Measurements from ENCODE around the gene MED13. TPM values are rescaled to one million over a fixed set of nuclear protein-coding genes. Genes with fewer than 3 reads are reported as not detected.

Gene MED13
- total RNA-seq, 1 donor from 2014 or later = 54.8 TPM

- Mint-ChIP-seq H3K9me3 (no peaks in the 10 kb centered on the region), H3K4me3 (no peak overlapping the region), H3K27me3 (ENCODE audit: low read depth) (no peaks in the 10 kb centered on the region), H3K4me1 (no peaks in the 10 kb centered on the region), H3K36me3 (ENCODE audit: low read depth) (no peaks in the 10 kb centered on the region), H3K27ac (ENCODE audit: unreplicated experiment) (no peak overlapping the region)
- DNase-seq (ENCODE audit: low read depth, low spot score) = no peak
- TF ChIP-seq CTCF (conservative IDR thresholded peaks at IDR 0.05) = no peak
These were observed 28.4 kb upstream of the MED13 start for GRCh38 chr17:62093188-62094155.

- Mint-ChIP-seq H3K36me3 (ENCODE audit: low read depth) (no peaks in the 10 kb centered on the region), H3K4me1 (no peaks in the 10 kb centered on the region), H3K4me3 (no peak overlapping the region), H3K27ac (ENCODE audit: unreplicated experiment) (no peak overlapping the region), H3K27me3 (ENCODE audit: low read depth) (no peaks in the 10 kb centered on the region), H3K9me3 (no peaks in the 10 kb centered on the region)
- no peak for TF ChIP-seq CTCF (conservative IDR thresholded peaks at IDR 0.05)
- no peak for DNase-seq (ENCODE audit: low read depth, low spot score)
These were observed 27.7 kb upstream of the MED13 start for GRCh38 chr17:62092784-62093183.

GRCh38 chr17:62091804-62092203, 26.7 kb upstream of the MED13 start:
- Mint-ChIP-seq H3K36me3 (ENCODE audit: low read depth) (no peaks in the 10 kb centered on the region), H3K27ac (ENCODE audit: unreplicated experiment) (no peak overlapping the region), H3K27me3 (ENCODE audit: low read depth) (no peaks in the 10 kb centered on the region), H3K4me3 (no peak overlapping the region), H3K9me3 (no peaks in the 10 kb centered on the region), H3K4me1 (no peaks in the 10 kb centered on the region)
- no peak for TF ChIP-seq CTCF (conservative IDR thresholded peaks at IDR 0.05)
- DNase-seq (ENCODE audit: low read depth, low spot score) = no peak

GRCh38 chr17:62090868-62091267, 25.8 kb upstream of the MED13 start:
- Mint-ChIP-seq H3K9me3 (no peaks in the 10 kb centered on the region), H3K4me3 (no peak overlapping the region), H3K36me3 (ENCODE audit: low read depth) (no peaks in the 10 kb centered on the region), H3K4me1 (no peaks in the 10 kb centered on the region), H3K27ac (ENCODE audit: unreplicated experiment) (no peak overlapping the region), H3K27me3 (ENCODE audit: low read depth) (no peaks in the 10 kb centered on the region)
- DNase-seq (ENCODE audit: low read depth, low spot score) = no peak
- TF ChIP-seq CTCF (conservative IDR thresholded peaks at IDR 0.05) = no peak

- H3K27ac Mint-ChIP-seq (ENCODE audit: unreplicated experiment) = no peak overlapping the region
- no peaks in the 10 kb centered on the region for H3K27me3 Mint-ChIP-seq (ENCODE audit: low read depth)
- no peaks in the 10 kb centered on the region for H3K4me1 Mint-ChIP-seq
- no peaks in the 10 kb centered on the region for H3K36me3 Mint-ChIP-seq (ENCODE audit: low read depth)
- H3K4me3 Mint-ChIP-seq = no peak overlapping the region
- DNase-seq (ENCODE audit: low read depth, low spot score) = no peak
- no peak for TF ChIP-seq CTCF (conservative IDR thresholded peaks at IDR 0.05)
- no peaks in the 10 kb centered on the region for H3K9me3 Mint-ChIP-seq
These were observed 25.1 kb upstream of the MED13 start for GRCh38 chr17:62090021-62090824.

Measured in neural crest cell (in vitro differentiated cells).